T-cell (primary cell): Measurements from ENCODE around the gene TRAPPC2. TPM values are rescaled to one million over a fixed set of nuclear protein-coding genes. Genes with fewer than 3 reads are reported as not detected.

Experiments used
- ATAC-seq, 4 experiments: fragments of 200-7000 bp in 3 of 4; fragments of 150-1000 bp in 1 of 4; cut with Tn5 transposase; replicated peaks in 1 of 4; 1 replicate in 3 of 4; 2 replicates in 1 of 4; pipeline ENCODE4 v1.10.0; 2021; ENCODE audit warnings: moderate library complexity in 3 of 4, mild to moderate bottlenecking in 2 of 4, moderate number of reproducible peaks in 1 of 4
- CTCF ChIA-PET, 2 donors: fragments of 300-600 bp; sonication (Branson Sonifier 250); formaldehyde crosslinking; loops; one replicate each; lab custom pipeline; 2022; ENCODE audit warnings: antibody characterized with exemption in 2 of 2; lab: Charles Lee
- POLR2A ChIA-PET, 2 donors: fragments of 300-600 bp; sonication (Branson Sonifier 250); formaldehyde crosslinking; loops; one replicate each; lab custom pipeline; 2022; ENCODE audit warnings: antibody characterized with exemption in 2 of 2; lab: Charles Lee
- DNase-seq, 35 experiments: peaks; one replicate each; pipeline versions ENCODE4 v3.0.0 to v3.0.0-alpha.2; 2013 to 2023
- H3K27ac ChIP-seq: one replicate; pipeline ENCODE4 v1.5.1; 2013; ENCODE audit warnings: low read length
- H3K27me3 ChIP-seq, 2 experiments: replicated peaks in 1 of 2; 1 replicate in 1 of 2; 2 replicates in 1 of 2; pipeline versions ENCODE4 v1.6.1 to v1.7.0; 2013; ENCODE audit warnings: low read length in 1 of 2, mixed read lengths in 1 of 2; ENCODE audit not compliant: control insufficient read depth in 2 of 2, insufficient read depth in 2 of 2; ENCODE audit errors: extremely low read depth in 1 of 2
- H3K36me3 ChIP-seq, 2 donors: 1 replicate in 1 of 2; 2 replicates in 1 of 2; pipeline versions ENCODE4 v1.6.1 to v1.7.0; 2013; ENCODE audit warnings: low read length in 1 of 2; ENCODE audit not compliant: control insufficient read depth in 2 of 2, insufficient read depth in 1 of 2; ENCODE audit errors: extremely low read depth in 1 of 2
- H3K4me1 ChIP-seq, 2 experiments: 1 replicate in 1 of 2; 2 replicates in 1 of 2; pipeline versions ENCODE4 v1.6.1 to v1.7.0; 2013; ENCODE audit warnings: low read length in 2 of 2, mixed read lengths in 1 of 2; ENCODE audit not compliant: insufficient read depth in 2 of 2, control insufficient read depth in 1 of 2; ENCODE audit errors: extremely low read depth in 1 of 2
- H3K4me3 ChIP-seq, 2 donors: 1 replicate in 1 of 2; 2 replicates in 1 of 2; pipeline versions ENCODE4 v1.5.1 to v1.7.0; 2013; ENCODE audit warnings: mild to moderate bottlenecking in 2 of 2, low read length in 1 of 2, moderate library complexity in 1 of 2; ENCODE audit not compliant: control insufficient read depth in 1 of 2; ENCODE audit errors: extremely low read depth in 1 of 2
- H3K9me3 ChIP-seq: 2 replicates; pipeline ENCODE4 v1.7.0; 2013
- H3K27ac Mint-ChIP-seq, 2 donors: one replicate each; pipeline ENCODE4 v1.8.0; 2020 to 2021; ENCODE audit warnings: mild to moderate bottlenecking in 2 of 2, mixed read lengths in 2 of 2
- H3K27me3 Mint-ChIP-seq, 2 donors: one replicate each; pipeline ENCODE4 v1.8.0; 2021 to 2022; ENCODE audit warnings: mixed read lengths in 2 of 2
- H3K36me3 Mint-ChIP-seq: one replicate; pipeline ENCODE4 v1.8.0; 2021; ENCODE audit warnings: mixed read lengths
- H3K4me1 Mint-ChIP-seq, 3 donors: one replicate each; pipeline ENCODE4 v1.8.0; 2020 to 2022; ENCODE audit warnings: mixed read lengths in 3 of 3, mild to moderate bottlenecking in 1 of 3
- H3K4me3 Mint-ChIP-seq, 3 donors: one replicate each; pipeline ENCODE4 v1.8.0; 2020 to 2022; ENCODE audit warnings: mild to moderate bottlenecking in 3 of 3, mixed read lengths in 3 of 3, moderate library complexity in 3 of 3
- H3K9me3 Mint-ChIP-seq, 3 donors: one replicate each; pipeline ENCODE4 v1.8.0; 2020 to 2022; ENCODE audit warnings: mixed read lengths in 3 of 3
- WGBS: methylation state at CpG from one replicate; pipeline ENCODE4 v1.1.5; 2013; ENCODE audit warnings: missing lambda C conversion rate; ENCODE audit not compliant: insufficient coverage; 5-methylcytosine and 5-hydroxymethylcytosine counted together
- total RNA-seq, 35 experiments: library from RNA in 6 of 35; stranded (reverse) in 6 of 35; fragments of 120-200 nt in 1 of 35; gene quantifications; one replicate each; pipeline versions ENCODE4 v1.2.1 to v1.2.4 and lab custom pipeline; 2013 to 2026

TRAPPC2 gene
- total RNA-seq, 5 donors from 2014 or later (not counting 1 experiment from before 2014, with no cell fraction given) = 24.8 to 32.9 (median 29.7) TPM

GRCh38 chrX:13669246-13669737 lies 65.1 kb downstream of the TRAPPC2 start:
- Mint-ChIP-seq H3K4me3 (peak overlapping the region in 2 of 3 donors; percentile 29 to 61), H3K27ac (peak overlapping the region in 1 of 2 donors; percentile 74), H3K27me3 (peaks cover 0 to 15% of the 10 kb centered on the region in 2 donors), H3K36me3 (peaks cover 22% of the 10 kb centered on the region), H3K4me1 (peaks cover 0 to 11% (median 4%) of the 10 kb centered on the region in 3 donors), H3K9me3 (no peaks in the 10 kb centered on the region)
- Histone ChIP-seq H3K27ac (peak overlapping the region; percentile 58), H3K9me3 (no peaks in the 10 kb centered on the region), H3K36me3 (peaks cover 0 to 13% of the 10 kb centered on the region in 2 donors), H3K4me1 (peaks cover 0 to 5% of the 10 kb centered on the region in 2 experiments), H3K4me3 (peak overlapping the region in 1 of 2 donors; percentile 7), H3K27me3 (no peaks in the 10 kb centered on the region)
- no CpG with 5 or more reads among the region's 9 CpGs for WGBS
- ATAC-seq (peak in 3 of 4 experiments; percentile 13 to 91 (median 35)), DNase-seq (peak in 29 of 35 experiments; percentile 12 to 79 (median 31))
- ChIA-PET POLR2A (interaction anchor here in 1 of 2 donors (0.6 to 1.2 kb wide), 5 partner anchors 12 to 74 kb away, joined by 3 to 5 read pairs (median 5); partner anchors contain the start of genes OFD1, RAB9A and TRAPPC2), CTCF (interaction anchor here (0.5 to 1.5 kb wide), 8 partner anchors 11 to 723 kb away, joined by 3 to 5 read pairs (median 3); partner anchors contain the start of gene GEMIN8 (in 1 of the 2))

- Mint-ChIP-seq H3K4me1 (peaks cover 0 to 11% (median 4%) of the 10 kb centered on the region in 3 donors), H3K9me3 (no peaks in the 10 kb centered on the region), H3K36me3 (peaks cover 26% of the 10 kb centered on the region), H3K4me3 (no peak overlapping the region), H3K27ac (no peak overlapping the region), H3K27me3 (peaks cover 0 to 12% of the 10 kb centered on the region in 2 donors)
- POLR2A ChIA-PET = interaction anchor here in 1 of 2 donors (0.5 kb wide), 1 partner anchor 8 kb away, joined by 4 read pairs; no protein-coding TSS in a partner anchor
- CTCF ChIA-PET = no interaction called here
- Histone ChIP-seq H3K4me3 (no peak overlapping the region), H3K36me3 (peaks cover 0 to 25% of the 10 kb centered on the region in 2 donors), H3K27ac (no peak overlapping the region), H3K27me3 (no peaks in the 10 kb centered on the region), H3K9me3 (no peaks in the 10 kb centered on the region), H3K4me1 (peaks cover 0 to 5% of the 10 kb centered on the region in 2 experiments)
- ATAC-seq (no peak), DNase-seq (no peak)
Observed at GRCh38 chrX:13667919-13668318, 66.5 kb downstream of the TRAPPC2 start.

GRCh38 chrX:13666836-13667235 lies 67.6 kb downstream of the TRAPPC2 start:
- CTCF ChIA-PET = no interaction called here
- H3K4me1 Mint-ChIP-seq = peaks cover 0 to 14% (median 4%) of the 10 kb centered on the region in 3 donors
- Histone ChIP-seq H3K4me1 (peaks cover 0 to 5% of the 10 kb centered on the region in 2 experiments), H3K27me3 (no peaks in the 10 kb centered on the region), H3K27ac (no peak overlapping the region), H3K36me3 (peaks cover 0 to 27% of the 10 kb centered on the region in 2 donors), H3K9me3 (no peaks in the 10 kb centered on the region), H3K4me3 (no peak overlapping the region)
- H3K36me3 Mint-ChIP-seq = peaks cover 19% of the 10 kb centered on the region
- peaks cover 0 to 9% of the 10 kb centered on the region in 2 donors for H3K27me3 Mint-ChIP-seq
- POLR2A ChIA-PET = no interaction called here
- H3K4me3 Mint-ChIP-seq = no peak overlapping the region
- ATAC-seq (no peak), DNase-seq (no peak)
- no CpG with 5 or more reads among the region's 3 CpGs for WGBS
- H3K27ac Mint-ChIP-seq = no peak overlapping the region
- H3K9me3 Mint-ChIP-seq = no peaks in the 10 kb centered on the region

GRCh38 chrX:13664020-13664419 lies 70.4 kb downstream of the TRAPPC2 start:
- H3K4me3 Mint-ChIP-seq = no peak overlapping the region
- H3K4me1 Mint-ChIP-seq = peaks cover under 1 to 10% (median 4%) of the 10 kb centered on the region in 3 donors
- Histone ChIP-seq H3K9me3 (no peaks in the 10 kb centered on the region), H3K4me1 (no peaks in the 10 kb centered on the region), H3K4me3 (no peak overlapping the region), H3K36me3 (peaks cover 0 to 29% of the 10 kb centered on the region in 2 donors), H3K27me3 (no peaks in the 10 kb centered on the region), H3K27ac (no peak overlapping the region)
- no peak for ATAC-seq
- H3K36me3 Mint-ChIP-seq = peaks cover 19% of the 10 kb centered on the region
- CTCF ChIA-PET = no interaction called here
- POLR2A ChIA-PET = no interaction called here
- no peaks in the 10 kb centered on the region for H3K9me3 Mint-ChIP-seq
- no peak overlapping the region for H3K27ac Mint-ChIP-seq
- H3K27me3 Mint-ChIP-seq = peaks cover 0 to 3% of the 10 kb centered on the region in 2 donors
- no peak for DNase-seq
- no CpG with 5 or more reads among the region's 3 CpGs for WGBS

- peaks cover 0 to 27% of the 10 kb centered on the region in 2 donors for H3K36me3 ChIP-seq
- no peak overlapping the region for H3K4me3 ChIP-seq
- Mint-ChIP-seq H3K27ac (peak overlapping the region; percentile 56 to 65), H3K36me3 (peaks cover 19% of the 10 kb centered on the region), H3K4me3 (peak overlapping the region in 1 of 3 donors; percentile 9), H3K4me1 (peaks cover 9 to 20% (median 10%) of the 10 kb centered on the region in 3 donors), H3K27me3 (peaks cover 0 to 3% of the 10 kb centered on the region in 2 donors), H3K9me3 (no peaks in the 10 kb centered on the region)
- peaks cover 0 to 2% of the 10 kb centered on the region in 2 experiments for H3K4me1 ChIP-seq
- H3K27me3 ChIP-seq = no peaks in the 10 kb centered on the region
- POLR2A ChIA-PET = interaction anchor here in 1 of 2 donors (0.6 to 0.8 kb wide), 2 partner anchors 26 to 28 kb away, joined by 3 read pairs; no protein-coding TSS in a partner anchor
- CTCF ChIA-PET = interaction anchor here (0.6 to 1.1 kb wide), 6 partner anchors 9 to 848 kb away, joined by 3 to 6 read pairs (median 3); no protein-coding TSS in a partner anchor
- DNase-seq = no peak
- no peak overlapping the region for H3K27ac ChIP-seq
- no peak for ATAC-seq
- WGBS = 10% methylated on average over 2 of the region's 6 CpGs
- no peaks in the 10 kb centered on the region for H3K9me3 ChIP-seq
Observed at GRCh38 chrX:13662355-13662791, 72.0 kb downstream of the TRAPPC2 start.
